Sigmoid colon (tissue), 7 donors: Measurements from ENCODE around the gene ARHGAP28. TPM values are rescaled to one million over a fixed set of nuclear protein-coding genes. Genes with fewer than 3 reads are reported as not detected.

Experiments
- DNase-seq: peaks from one replicate; pipeline ENCODE4 v3.0.0-alpha.2; 2019
- H3K27ac ChIP-seq, 4 donors: fragments of 200-600 bp; sonication (generic); one replicate each; pipeline ENCODE4 v1.5.1; 2016 to 2019; ENCODE audit warnings: mild to moderate bottlenecking in 1 of 4
- H3K27me3 ChIP-seq, 3 donors: fragments of 200-600 bp; sonication (generic); one replicate each; pipeline ENCODE4 v1.5.1; 2019; ENCODE audit warnings: mild to moderate bottlenecking in 1 of 3
- H3K36me3 ChIP-seq, 4 donors: fragments of 200-600 bp; sonication (generic); one replicate each; pipeline ENCODE4 v1.5.1; 2016 to 2019
- H3K4me1 ChIP-seq, 4 donors: fragments of 200-600 bp; sonication (generic); one replicate each; pipeline ENCODE4 v1.5.1; 2017 to 2019
- H3K4me3 ChIP-seq, 4 donors: fragments of 200-600 bp; sonication (generic); one replicate each; pipeline ENCODE4 v1.5.1; 2017 to 2019; ENCODE audit warnings: mild to moderate bottlenecking in 2 of 4, moderate library complexity in 1 of 4
- H3K9me3 ChIP-seq, 4 donors: fragments of 200-600 bp in 3 of 4; sonication (generic) in 3 of 4; one replicate each; pipeline versions ENCODE4 v1.5.1 to v1.6.1; 2013 to 2019
- EP300 ChIP-seq, 4 donors: sonication (generic); formaldehyde crosslinking; IDR thresholded peaks; one replicate each; pipeline ENCODE4 v1.6.1; 2017; ENCODE audit warnings: antibody characterized with exemption in 4 of 4
- POLR2A ChIP-seq, 2 donors: fragments of 450-650 bp; IDR thresholded peaks; one replicate each; pipeline ENCODE4 v1.6.1; 2016; ENCODE audit warnings: antibody characterized with exemption in 2 of 2, mild to moderate bottlenecking in 2 of 2, moderate library complexity in 2 of 2
- POLR2AphosphoS5 ChIP-seq, 4 donors: sonication (generic); formaldehyde crosslinking; IDR thresholded peaks; one replicate each; pipeline ENCODE4 v1.6.1; 2017; ENCODE audit warnings: antibody characterized with exemption in 4 of 4
- WGBS, 2 donors: extraction: QIAGEN DNeasy Blood & Tissue Kit; methylation state at CpG; one replicate each; pipeline ENCODE4 v1.1.7; 2013; 5-methylcytosine and 5-hydroxymethylcytosine counted together
- intact Hi-C: fragments of 100-400 bp; cut with DNase I; formaldehyde crosslinking; loops from one replicate; pipeline ENCODE4 v1.15.1; 2023
- polyA plus RNA-seq, 3 donors: library from polyadenylated mRNA; stranded (reverse); fragments of 200-250 nt; gene quantifications; one replicate each; pipeline ENCODE4 v1.2.3, GENCODE V29; 2013
- total RNA-seq, 4 donors: library from RNA; depleted of rRNA; stranded (reverse); fragments of >200 nt; gene quantifications; one replicate each; pipeline ENCODE4 v1.1.0, GENCODE V29; 2016
- TF ChIP-seq, protein P1 (sequence below), 4 experiments: fragments of 450-650 bp in 3 of 4; fragments of 200-600 bp in 1 of 4; IDR thresholded peaks; one replicate each; pipeline ENCODE4 v1.5.1; 2016 to 2019; ENCODE audit warnings: antibody characterized with exemption in 4 of 4, mild to moderate bottlenecking in 3 of 4, moderate library complexity in 2 of 4
- donor health status: healthy with polysubstance abuse.
- donor health status: Bipolar disorder and iron deficiency.
- donor health status: healthy.

ARHGAP28 gene
- total and polyA plus RNA-seq, 7 donors: 0.23 to 13.2 (median 4.3) TPM

DNA sequence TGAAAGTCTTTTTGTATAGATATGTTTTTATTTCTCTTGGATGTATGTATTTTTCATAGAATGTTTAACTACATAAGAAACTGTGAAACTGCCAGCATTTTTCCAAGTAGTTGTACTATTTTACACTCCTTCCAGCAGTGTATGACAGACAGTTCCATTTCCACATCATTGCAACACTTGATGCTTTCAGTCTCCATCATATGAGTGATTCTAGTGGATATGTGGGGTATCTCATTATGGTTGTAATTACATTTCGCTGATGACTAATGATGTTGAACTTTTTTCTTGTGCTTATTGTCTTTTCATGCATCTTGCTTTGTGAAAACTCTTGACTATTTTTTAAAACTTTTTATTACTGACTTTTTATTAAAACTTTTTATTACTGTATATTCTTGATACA lies 101.4 kb downstream of the ARHGAP28 start:
- H3K4me3 ChIP-seq: no peak overlapping the region
- no peak for DNase-seq
- H3K9me3 ChIP-seq: no peaks in the 10 kb centered on the region
- H3K27ac ChIP-seq: no peak overlapping the region
- intact Hi-C loops: no loop called here
- H3K36me3 ChIP-seq: no peaks in the 10 kb centered on the region
- no peak for TF ChIP-seq EP300 (IDR thresholded peaks at IDR 0.05)
- no peak for TF ChIP-seq POLR2AphosphoS5 (IDR thresholded peaks at IDR 0.05)
- TF ChIP-seq POLR2A (IDR thresholded peaks at IDR 0.05): no peak
- TF ChIP-seq, protein P1, sequence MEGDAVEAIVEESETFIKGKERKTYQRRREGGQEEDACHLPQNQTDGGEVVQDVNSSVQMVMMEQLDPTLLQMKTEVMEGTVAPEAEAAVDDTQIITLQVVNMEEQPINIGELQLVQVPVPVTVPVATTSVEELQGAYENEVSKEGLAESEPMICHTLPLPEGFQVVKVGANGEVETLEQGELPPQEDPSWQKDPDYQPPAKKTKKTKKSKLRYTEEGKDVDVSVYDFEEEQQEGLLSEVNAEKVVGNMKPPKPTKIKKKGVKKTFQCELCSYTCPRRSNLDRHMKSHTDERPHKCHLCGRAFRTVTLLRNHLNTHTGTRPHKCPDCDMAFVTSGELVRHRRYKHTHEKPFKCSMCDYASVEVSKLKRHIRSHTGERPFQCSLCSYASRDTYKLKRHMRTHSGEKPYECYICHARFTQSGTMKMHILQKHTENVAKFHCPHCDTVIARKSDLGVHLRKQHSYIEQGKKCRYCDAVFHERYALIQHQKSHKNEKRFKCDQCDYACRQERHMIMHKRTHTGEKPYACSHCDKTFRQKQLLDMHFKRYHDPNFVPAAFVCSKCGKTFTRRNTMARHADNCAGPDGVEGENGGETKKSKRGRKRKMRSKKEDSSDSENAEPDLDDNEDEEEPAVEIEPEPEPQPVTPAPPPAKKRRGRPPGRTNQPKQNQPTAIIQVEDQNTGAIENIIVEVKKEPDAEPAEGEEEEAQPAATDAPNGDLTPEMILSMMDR (IDR thresholded peaks at IDR 0.05): no peak
- no peaks in the 10 kb centered on the region for H3K27me3 ChIP-seq
- peaks cover 0 to 6% (median 0%) of the 10 kb centered on the region in 4 donors for H3K4me1 ChIP-seq
- WGBS, 2 donors: 92 to 94% methylated on average over 1 of the region's 1 CpG

DNA sequence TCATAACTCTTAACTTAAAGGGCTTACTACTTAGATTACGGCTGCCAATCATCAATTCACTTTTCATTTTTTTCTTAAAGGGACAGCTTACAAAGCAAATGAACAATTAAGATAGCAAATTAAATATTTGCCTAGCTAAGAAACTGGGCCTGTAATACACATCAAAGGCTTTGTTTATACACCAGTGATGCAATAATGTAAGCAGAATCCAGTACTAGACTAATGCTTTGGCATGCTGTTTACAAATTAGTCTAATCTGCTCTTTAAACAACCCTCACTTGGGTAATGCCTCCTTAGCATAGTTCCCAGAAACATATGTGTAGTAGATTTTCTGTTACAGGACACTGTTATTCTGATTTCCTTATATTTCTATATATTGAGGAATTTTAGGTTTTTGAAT lies 105.8 kb downstream of the ARHGAP28 start:
- TF ChIP-seq POLR2AphosphoS5 (IDR thresholded peaks at IDR 0.05): no peak
- intact Hi-C loops: no loop called here
- no peaks in the 10 kb centered on the region for H3K27me3 ChIP-seq
- H3K9me3 ChIP-seq: no peaks in the 10 kb centered on the region
- H3K27ac ChIP-seq: no peak overlapping the region
- H3K4me1 ChIP-seq: peaks cover 0 to 6% (median 0%) of the 10 kb centered on the region in 4 donors
- no peak overlapping the region for H3K4me3 ChIP-seq
- 31 to 76% methylated on average over 1 of the region's 1 CpG for WGBS, 2 donors
- no peaks in the 10 kb centered on the region for H3K36me3 ChIP-seq
- no peak for DNase-seq

DNA sequence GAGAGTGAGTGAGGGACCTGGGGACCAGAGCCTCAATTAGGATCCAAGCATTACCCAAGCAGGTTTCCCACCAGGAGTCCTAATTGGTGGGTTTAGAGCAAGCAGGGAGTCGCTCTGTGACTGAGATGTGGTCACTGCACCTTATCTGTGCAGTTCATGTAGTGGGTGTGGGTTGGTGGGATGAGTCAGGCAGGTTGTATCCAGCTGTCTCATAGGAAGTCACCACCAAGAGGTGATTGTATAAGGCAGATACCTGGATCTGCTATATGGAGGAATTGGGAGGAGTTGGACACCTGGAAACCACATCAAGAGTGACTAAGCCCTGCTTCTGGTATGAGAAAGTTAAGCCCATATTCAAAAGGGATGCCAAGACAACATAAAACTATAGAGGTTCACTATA lies 106.8 kb downstream of the ARHGAP28 start:
- intact Hi-C loops: no loop called here
- no peaks in the 10 kb centered on the region for H3K36me3 ChIP-seq
- H3K4me3 ChIP-seq: no peak overlapping the region
- H3K27me3 ChIP-seq: no peaks in the 10 kb centered on the region
- H3K9me3 ChIP-seq: no peaks in the 10 kb centered on the region
- no peak overlapping the region for H3K27ac ChIP-seq
- H3K4me1 ChIP-seq: peaks cover 0 to 6% (median 0%) of the 10 kb centered on the region in 4 donors
- WGBS, 2 donors: 77% methylated on average over 1 of the region's 1 CpG
- no peak for DNase-seq
- no peak for TF ChIP-seq POLR2A (IDR thresholded peaks at IDR 0.05)
- TF ChIP-seq, protein P1 (IDR thresholded peaks at IDR 0.05): no peak
- no peak for TF ChIP-seq EP300 (IDR thresholded peaks at IDR 0.05)
- TF ChIP-seq POLR2AphosphoS5 (IDR thresholded peaks at IDR 0.05): no peak

DNA sequence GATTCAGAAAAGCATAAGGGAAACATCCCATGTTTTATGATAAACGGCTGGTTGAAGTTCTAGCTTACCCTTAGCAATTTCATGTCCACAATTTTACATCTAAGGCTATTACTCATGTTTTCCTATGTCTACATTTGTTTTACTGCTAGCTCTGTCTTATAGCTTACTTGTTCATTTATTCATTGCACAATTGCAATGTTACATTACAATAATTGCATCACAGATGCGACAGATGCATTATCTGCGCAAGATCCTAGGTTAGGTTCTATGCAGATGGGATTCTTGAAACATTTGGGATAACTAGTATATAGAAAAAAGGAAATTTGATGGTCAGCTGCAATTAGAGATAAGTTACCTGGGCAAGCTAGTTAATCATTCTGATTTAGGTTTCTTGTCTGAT lies 108.4 kb downstream of the ARHGAP28 start:
- Histone ChIP-seq H3K27me3 (no peaks in the 10 kb centered on the region), H3K4me1 (peaks cover 0 to 6% (median 0%) of the 10 kb centered on the region in 4 donors), H3K36me3 (no peaks in the 10 kb centered on the region), H3K9me3 (no peaks in the 10 kb centered on the region), H3K4me3 (no peak overlapping the region), H3K27ac (no peak overlapping the region)
- TF ChIP-seq POLR2AphosphoS5 (IDR thresholded peaks at IDR 0.05) (no peak), EP300 (IDR thresholded peaks at IDR 0.05) (no peak), POLR2A (IDR thresholded peaks at IDR 0.05) (no peak)
- TF ChIP-seq, protein P1 (IDR thresholded peaks at IDR 0.05): no peak
- intact Hi-C loops: no loop called here
- WGBS, 2 donors: 90 to 91% methylated on average over 3 of the region's 3 CpGs
- no peak for DNase-seq

DNA sequence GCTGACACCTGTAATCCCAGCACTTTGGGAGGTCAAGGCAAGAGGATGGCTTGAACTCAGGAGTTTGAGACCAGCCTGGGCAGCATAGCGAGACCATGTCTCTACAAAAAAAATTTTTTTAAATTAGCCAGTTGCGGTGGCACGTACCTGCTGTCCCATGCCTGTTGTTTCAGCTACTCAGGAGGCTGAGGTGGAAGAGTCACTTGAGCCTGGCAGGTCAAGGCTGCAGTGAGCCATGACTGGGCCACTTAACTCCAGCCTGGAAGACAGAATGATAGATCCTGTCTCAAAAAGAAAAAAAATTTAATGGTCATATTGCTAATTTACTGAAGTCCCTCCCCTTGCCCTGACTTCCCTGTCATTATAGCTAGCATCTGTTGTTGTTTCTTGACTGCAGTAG lies 112.6 kb downstream of the ARHGAP28 start:
- no peaks in the 10 kb centered on the region for H3K36me3 ChIP-seq
- WGBS, 2 donors: 63 to 89% methylated on average over 3 of the region's 3 CpGs

More for the DNA sequence above, 112.6 kb downstream of the ARHGAP28 start:
- no peaks in the 10 kb centered on the region for H3K4me1 ChIP-seq
- no peaks in the 10 kb centered on the region for H3K9me3 ChIP-seq
- no peak overlapping the region for H3K4me3 ChIP-seq
- intact Hi-C loops: no loop called here
- DNase-seq: no peak
- no peak overlapping the region for H3K27ac ChIP-seq
- TF ChIP-seq POLR2AphosphoS5 (IDR thresholded peaks at IDR 0.05) (no peak), POLR2A (IDR thresholded peaks at IDR 0.05) (no peak), EP300 (IDR thresholded peaks at IDR 0.05) (no peak)
- TF ChIP-seq, protein P1 (IDR thresholded peaks at IDR 0.05): no peak
- H3K27me3 ChIP-seq: no peaks in the 10 kb centered on the region
